Femur (tissue), 1 donor: ENCODE data around the gene PET100.
A peak's percentile ranks its signal among the peaks of the same experiment; 100 is the strongest.
"Not testable (repeated sequence)": the region's sequence is repeated elsewhere in the genome, so short reads cannot be mapped to it uniquely, and the experiment has no call there.

Experiments
- DNase-seq: peaks from one replicate; pipeline ENCODE4 v3.0.0-alpha.2; 2017

PET100 gene

GRCh38 chr19:7635670-7636069 lies 6.1 kb downstream of the PET100 start:
- no peak for DNase-seq

DNA sequence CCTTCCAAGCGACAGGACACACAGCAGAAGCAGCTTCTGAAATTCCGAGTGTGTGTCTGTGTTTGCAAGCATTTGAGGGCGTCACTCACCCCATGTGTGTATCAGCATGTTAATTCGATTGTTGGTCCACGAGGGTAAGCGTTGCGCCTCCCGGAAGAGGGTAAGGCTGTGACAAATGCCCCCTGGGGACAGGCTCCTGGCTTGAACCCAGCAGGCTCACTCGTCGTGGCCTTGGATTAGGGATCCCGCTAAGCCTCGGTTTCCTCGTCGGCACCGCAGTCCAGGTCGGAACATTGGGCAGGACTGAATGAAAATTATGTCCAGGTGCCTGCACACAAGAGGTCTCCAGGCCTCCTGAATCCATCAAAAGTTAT lies 6.7 kb downstream of the PET100 start:
- no peak for DNase-seq

GRCh38 chr19:7636691-7637373 lies 7.2 kb downstream of the PET100 start, which contains the start of gene STXBP2:
STXBP2 (plus strand) TSS chr19:7637110; CDS start chr19:7637150, 40 bp downstream.
- DNase-seq, result peak; percentile 66

DNA sequence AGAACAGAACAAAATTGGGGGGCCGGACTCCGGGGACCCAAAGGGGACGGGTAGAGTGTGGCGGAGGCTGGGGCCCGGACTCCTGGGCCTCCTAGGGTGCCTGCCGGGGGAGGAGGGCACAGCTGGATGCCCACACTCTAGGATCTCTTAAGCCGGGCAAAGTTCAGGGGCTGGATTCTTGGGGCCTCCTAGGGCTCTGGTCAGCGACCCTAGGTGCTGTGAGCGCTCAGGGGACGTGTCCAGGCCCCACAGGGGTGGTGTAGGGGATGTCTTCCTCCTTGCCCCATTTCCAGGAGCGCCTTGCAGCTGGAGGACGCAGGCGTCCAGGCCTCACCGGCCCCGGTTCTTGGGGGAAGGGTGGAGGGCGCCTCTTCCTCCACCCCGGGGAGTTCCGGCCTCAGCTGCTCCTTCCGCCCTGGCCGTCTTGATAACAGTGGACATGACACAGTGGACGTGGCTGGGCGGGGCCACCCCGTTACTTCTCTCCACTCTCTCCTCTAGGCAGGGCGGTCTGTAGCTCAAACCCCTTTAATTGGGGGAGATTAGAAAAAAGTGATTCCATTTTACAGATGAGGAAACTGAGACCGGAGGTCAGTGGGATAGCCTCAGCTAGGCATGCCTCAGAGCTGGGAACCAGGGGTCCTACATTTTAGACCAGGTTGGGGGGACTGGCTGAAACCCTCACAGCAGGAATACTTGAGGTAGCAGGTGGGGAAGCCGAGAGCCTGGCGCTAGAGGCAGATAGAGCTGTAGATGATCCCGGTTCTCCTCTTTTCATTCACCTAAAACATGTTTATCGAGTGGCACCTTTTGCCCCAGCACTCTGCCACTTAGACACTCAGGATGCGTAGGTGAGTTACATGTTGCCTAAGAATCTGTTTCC lies 8.0 kb downstream of the PET100 start:
- DNase-seq, result peak; percentile 47

GRCh38 chr19:7638802-7639465 lies 9.3 kb downstream of the PET100 start:
- DNase-seq, result no peak

DNA sequence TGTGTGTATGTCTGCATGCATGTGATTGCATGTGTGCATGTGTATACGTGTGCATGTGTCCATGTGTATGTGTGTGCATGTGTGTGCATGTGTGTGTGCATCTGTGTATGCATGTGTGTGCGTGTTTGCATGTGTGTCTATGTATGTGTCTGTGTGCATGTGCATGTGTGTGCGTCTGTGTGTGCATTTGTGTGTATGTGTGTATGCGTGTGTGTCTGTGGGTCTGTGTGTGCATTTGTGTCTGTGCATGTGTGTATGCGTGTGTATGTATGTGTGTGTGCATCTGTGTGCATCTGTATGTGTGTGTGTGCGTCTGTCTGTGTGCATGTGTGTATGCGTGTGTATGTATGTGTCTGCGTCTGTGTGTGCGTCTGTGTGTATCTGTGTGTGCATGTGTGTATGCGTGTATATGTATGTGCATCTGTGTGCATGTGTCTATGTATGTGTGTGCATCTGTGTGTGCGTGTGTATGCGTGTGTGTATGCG lies 10.3 kb downstream of the PET100 start:
- no peak for DNase-seq

DNA sequence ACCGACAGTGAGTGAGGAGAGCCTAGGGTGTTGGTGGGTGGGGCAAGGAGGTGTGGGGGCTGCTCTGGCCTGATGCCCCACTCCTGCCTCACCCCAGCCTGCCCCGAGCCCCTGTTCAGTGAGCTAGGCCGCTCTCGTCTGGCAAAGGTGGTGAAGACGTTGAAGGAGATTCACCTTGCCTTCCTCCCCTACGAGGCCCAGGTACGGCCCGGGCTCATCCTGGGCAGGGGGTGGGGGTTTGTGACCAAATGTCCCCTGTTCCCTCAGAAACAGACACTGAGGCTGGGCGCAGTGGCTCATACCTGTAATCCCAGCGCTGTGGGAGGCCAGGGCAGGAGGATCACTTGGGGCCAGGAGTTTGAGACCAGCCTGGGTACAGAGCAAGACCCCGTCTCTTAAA lies 11.2 kb downstream of the PET100 start:
- no peak for DNase-seq

GRCh38 chr19:7641290-7642276 lies 12.0 kb downstream of the PET100 start:
- no peak for DNase-seq

DNA sequence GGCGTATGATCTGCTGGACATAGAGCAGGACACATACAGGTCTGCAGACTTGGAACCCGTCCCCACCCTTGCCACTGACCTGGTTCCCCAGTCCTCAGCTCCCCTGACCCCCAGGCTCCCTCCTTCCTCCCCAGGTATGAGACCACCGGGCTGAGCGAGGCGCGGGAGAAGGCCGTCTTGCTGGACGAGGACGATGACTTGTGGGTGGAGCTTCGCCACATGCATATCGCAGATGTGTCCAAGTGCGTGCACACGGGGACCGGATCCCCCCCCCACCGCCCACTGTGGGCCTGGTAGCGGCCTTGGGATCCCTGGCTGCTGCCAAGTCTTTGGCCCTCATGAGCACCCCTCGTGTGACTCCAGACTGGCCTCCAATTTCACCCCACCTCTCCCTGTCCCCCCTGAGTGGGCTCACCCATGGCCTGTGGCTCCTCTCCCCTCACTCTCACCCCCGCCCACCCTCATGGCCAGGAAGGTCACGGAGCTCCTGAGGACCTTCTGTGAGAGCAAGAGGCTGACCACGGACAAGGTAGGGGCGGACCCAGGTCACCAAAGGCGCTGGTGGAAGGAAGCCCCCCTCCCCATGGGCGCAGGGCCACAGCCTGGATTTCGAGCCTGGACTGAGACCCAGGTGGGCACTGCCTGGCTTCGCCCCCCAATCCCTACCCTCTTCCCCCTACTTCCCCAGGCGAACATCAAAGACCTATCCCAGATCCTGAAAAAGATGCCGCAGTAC lies 12.9 kb downstream of the PET100 start:
- no peak for DNase-seq

DNA sequence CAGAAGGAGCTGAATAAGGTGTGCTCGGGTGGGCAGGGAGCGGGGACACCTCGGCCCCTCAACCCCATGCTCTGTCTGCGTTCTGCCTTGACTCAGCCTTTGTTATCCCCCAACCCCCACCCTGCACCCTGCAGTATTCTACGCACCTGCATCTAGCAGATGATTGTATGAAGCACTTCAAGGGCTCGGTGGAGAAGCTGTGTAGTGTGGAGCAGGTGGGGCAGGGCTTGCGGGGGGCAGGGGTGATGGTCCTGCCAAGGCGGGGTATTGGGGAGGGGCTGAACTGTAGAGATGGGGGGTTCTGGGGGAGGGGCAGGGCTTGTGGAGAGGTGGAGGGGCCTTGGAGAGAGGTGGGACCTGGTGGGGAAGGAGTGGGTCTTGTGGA lies 13.4 kb downstream of the PET100 start:
- DNase-seq, result no peak

GRCh38 chr19:7643629-7644549 lies 14.3 kb downstream of the PET100 start:
- DNase-seq, result not testable (repeated sequence)

- no peak for DNase-seq
Observed at GRCh38 chr19:7644550-7644877, 14.9 kb downstream of the PET100 start.

DNA sequence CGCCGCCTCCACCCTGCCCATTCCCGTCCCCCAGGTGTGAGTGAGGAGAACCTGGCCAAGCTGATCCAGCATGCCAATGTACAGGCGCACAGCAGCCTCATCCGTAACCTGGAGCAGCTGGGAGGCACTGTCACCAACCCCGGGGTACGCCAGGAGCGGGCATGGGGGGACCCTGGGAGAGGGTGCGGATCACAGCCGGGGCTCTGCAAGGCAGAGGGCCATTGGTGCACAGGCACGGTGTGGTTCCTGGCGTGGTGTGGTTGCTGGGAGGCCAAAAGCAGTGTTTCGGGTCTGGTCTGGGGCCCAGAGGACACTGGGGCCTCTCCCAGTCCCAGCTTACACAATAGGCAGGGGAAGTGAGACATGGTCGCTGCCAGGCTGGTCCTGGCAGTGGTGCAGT lies 15.6 kb downstream of the PET100 start:
- no peak for DNase-seq

GRCh38 chr19:7645656-7646425 lies 16.2 kb downstream of the PET100 start:
- no peak for DNase-seq

- DNase-seq, result no peak
Observed at GRCh38 chr19:7646426-7646700, 16.8 kb downstream of the PET100 start.

GRCh38 chr19:7647156-7647555 lies 17.6 kb downstream of the PET100 start:
- DNase-seq, result no peak

DNA sequence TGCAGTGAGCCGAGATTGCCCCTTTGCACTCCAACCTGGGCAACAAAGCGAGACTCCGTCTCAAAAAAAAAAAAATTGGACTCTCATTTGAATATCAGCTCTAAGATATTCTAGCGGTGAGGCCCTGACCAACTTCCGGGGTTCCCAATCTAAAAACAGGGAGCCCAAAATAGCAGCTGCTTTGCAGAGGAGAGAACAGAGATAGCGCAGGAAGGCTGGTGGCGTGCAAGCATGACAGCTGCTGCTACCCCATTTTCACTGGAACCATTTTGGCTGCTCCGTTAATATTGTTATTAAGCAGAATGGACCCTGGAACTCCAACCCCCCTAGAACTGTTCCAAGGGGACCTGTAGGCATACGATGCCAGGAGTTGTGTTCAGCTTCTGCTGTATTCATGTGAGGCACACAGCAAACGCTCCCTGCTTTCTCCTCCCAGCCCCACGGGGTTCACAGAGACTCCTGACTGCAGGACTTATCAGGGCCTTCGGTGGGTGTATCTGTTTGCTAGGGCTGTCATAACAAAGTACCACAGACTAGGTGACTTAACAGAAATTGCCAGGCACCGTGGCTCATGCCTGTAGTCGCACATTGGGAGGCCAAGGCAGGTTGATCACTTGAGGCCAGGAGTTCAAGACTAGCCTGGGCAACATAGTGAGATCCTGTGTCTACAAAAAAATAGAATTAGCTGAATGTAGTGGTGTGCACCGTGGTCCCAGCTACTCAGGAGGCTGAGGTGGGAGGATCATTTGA lies 18.8 kb downstream of the PET100 start:
- no peak for DNase-seq

GRCh38 chr19:7650148-7650547 lies 20.6 kb downstream of the PET100 start:
- DNase-seq, result no peak

- peak; percentile 91 for DNase-seq
Observed at GRCh38 chr19:7652061-7652641, 22.6 kb downstream of the PET100 start.
